HG03378 (cell line): Measurements from ENCODE around the gene IGSF21.

Experiments
- ATAC-seq: cut with Tn5 transposase; IDR thresholded peaks from one replicate; pipeline ENCODE4 v1.9.1; 2021; ENCODE audit warnings: mild to moderate bottlenecking, moderate library complexity; ENCODE audit not compliant: unreplicated experiment

IGSF21 gene

GRCh38 chr1:18320051-18320450 lies 212.5 kb downstream of the IGSF21 start:
- no peak for ATAC-seq

GRCh38 chr1:18322368-18323032 lies 214.9 kb downstream of the IGSF21 start:
- ATAC-seq = no peak

GRCh38 chr1:18323259-18323658 lies 215.7 kb downstream of the IGSF21 start:
- no peak for ATAC-seq

GRCh38 chr1:18324246-18324645 lies 216.6 kb downstream of the IGSF21 start:
- ATAC-seq = no peak

GRCh38 chr1:18325136-18325535 lies 217.5 kb downstream of the IGSF21 start:
- ATAC-seq = no peak

- no peak for ATAC-seq
Observed at GRCh38 chr1:18326211-18326897, 218.8 kb downstream of the IGSF21 start.

GRCh38 chr1:18327650-18328049 lies 220.1 kb downstream of the IGSF21 start:
- ATAC-seq = no peak

GRCh38 chr1:18328803-18329202 lies 221.2 kb downstream of the IGSF21 start:
- ATAC-seq = no peak

- no peak for ATAC-seq
Observed at GRCh38 chr1:18329469-18330253, 222.1 kb downstream of the IGSF21 start.

- no peak for ATAC-seq
Observed at GRCh38 chr1:18332576-18332975, 225.0 kb downstream of the IGSF21 start.

- ATAC-seq = no peak
Observed at GRCh38 chr1:18333220-18333619, 225.6 kb downstream of the IGSF21 start.

- ATAC-seq = no peak
Observed at GRCh38 chr1:18336801-18337200, 229.2 kb downstream of the IGSF21 start.

GRCh38 chr1:18337757-18338156 lies 230.2 kb downstream of the IGSF21 start:
- ATAC-seq = no peak

GRCh38 chr1:18339161-18339560 lies 231.6 kb downstream of the IGSF21 start:
- ATAC-seq = no peak

GRCh38 chr1:18340158-18340764 lies 232.7 kb downstream of the IGSF21 start:
- no peak for ATAC-seq

GRCh38 chr1:18340787-18341186 lies 233.2 kb downstream of the IGSF21 start:
- ATAC-seq = no peak

- no peak for ATAC-seq
Observed at GRCh38 chr1:18341291-18342069, 233.9 kb downstream of the IGSF21 start.

GRCh38 chr1:18342744-18343143 lies 235.1 kb downstream of the IGSF21 start:
- no peak for ATAC-seq

GRCh38 chr1:18343581-18343980 lies 236.0 kb downstream of the IGSF21 start:
- no peak for ATAC-seq

GRCh38 chr1:18344755-18345154 lies 237.2 kb downstream of the IGSF21 start:
- ATAC-seq = no peak

- ATAC-seq = no peak
Observed at GRCh38 chr1:18347559-18347958, 240.0 kb downstream of the IGSF21 start.
